Measurements from ENCODE around the gene AKIRIN2. TPM values are rescaled to one million over a fixed set of nuclear protein-coding genes. Genes with fewer than 3 reads are reported as not detected.
A peak's percentile ranks its signal among the peaks of the same experiment; 100 is the strongest.

AKIRIN2 gene
- total and polyA plus RNA-seq, 9 of the 15 experiments (the other 6 are each of a cell fraction or from before 2014, with no cell fraction given): 5.8 to 63.9 (median 28.1) TPM

DNA sequence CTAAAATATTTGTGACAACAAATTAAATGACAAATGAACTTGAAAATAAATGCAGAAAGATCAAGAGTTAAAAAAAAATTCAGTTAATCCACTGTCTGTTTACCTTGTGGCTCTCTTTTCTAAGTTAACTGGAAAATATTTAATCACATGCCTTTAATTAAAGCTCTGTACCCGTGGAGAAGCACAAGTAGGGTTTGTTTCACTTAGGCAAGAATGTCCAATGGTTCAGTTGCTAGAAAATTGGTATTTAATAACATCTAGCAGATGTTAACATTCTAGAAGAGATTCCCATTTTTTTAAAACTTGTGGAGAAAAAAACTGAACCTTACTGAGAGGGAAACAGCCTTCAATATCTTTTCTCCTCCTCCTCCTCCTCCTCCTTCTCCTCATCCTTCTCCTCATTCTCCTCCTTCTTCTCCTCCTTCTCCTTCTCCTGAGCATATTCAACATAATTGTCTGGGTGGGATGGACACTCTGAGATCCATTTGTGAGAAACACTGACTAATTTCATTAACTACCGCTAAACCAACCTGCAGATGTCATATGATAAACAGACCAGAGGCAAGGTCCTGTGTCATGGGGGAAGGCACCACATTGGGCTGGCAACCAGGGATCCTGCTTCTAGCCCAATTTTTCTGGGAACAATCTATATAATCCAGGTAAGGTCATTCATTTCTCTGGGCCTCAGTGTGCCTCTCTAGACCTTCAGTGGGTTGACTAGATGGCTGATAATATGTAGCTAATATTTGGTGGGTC is 44.1 kb upstream of the AKIRIN2 start:
- Histone ChIP-seq H3K79me2 (ENCODE audit: control insufficient read depth, insufficient read depth, low read length) (no peaks in the 10 kb centered on the region), H3K27ac (ENCODE audit: extremely low read depth, low read depth, low read length) (no peak overlapping the region), H3K36me3 (ENCODE audit: control insufficient read depth, insufficient read depth, low read length) (no peaks in the 10 kb centered on the region), H3K4me3 (no peak overlapping the region), H3K9ac (ENCODE audit: insufficient read depth in 1 of 2, low read depth in 2 of 2, low read length in 2 of 2) (no peak overlapping the region), H3K9me1 (ENCODE audit: control insufficient read depth, insufficient read depth, low read length) (no peaks in the 10 kb centered on the region), H2AFZ (ENCODE audit: low read depth, low read length) (no peak overlapping the region), H3K27me3 (ENCODE audit: control insufficient read depth in 2 of 2, insufficient read depth in 2 of 2, low read length in 2 of 2) (no peaks in the 10 kb centered on the region; a peak in 1 of 5 replicates), H3K4me2 (ENCODE audit: insufficient read depth, low read length) (no peak overlapping the region), H3K4me1 (replicated peaks in 1 of 2; ENCODE audit: control insufficient read depth in 2 of 2, insufficient read depth in 2 of 2, low read length in 2 of 2) (peaks cover 0 to 12% of the 10 kb centered on the region in 2 experiments; a peak in 2 of 5 replicates), H4K20me1 (replicated peaks; ENCODE audit: control insufficient read depth, insufficient read depth, low read length) (no peaks in the 10 kb centered on the region), H3K9me3 (replicated peaks; ENCODE audit: control insufficient read depth, insufficient read depth, low read depth, low read length) (no peaks in the 10 kb centered on the region)
- no peak for DNase-seq (ENCODE audit: extremely low read depth in 1 of 4, low spot score in 3 of 4)
- WGBS (ENCODE audit: insufficient coverage, low coverage, missing lambda C conversion rate): 3% methylated on average over 2 of the region's 2 CpGs
- in situ Hi-C loops (cut with MboI) (no loop called here), intact Hi-C loops (cut with micrococcal nuclease) (no loop called here)
- ChIA-PET POLR2A (interaction anchor here (0.7 to 1.1 kb wide), 2 partner anchors 11 to 18 kb away, joined by 3 read pairs; no protein-coding TSS in a partner anchor), CTCF (ENCODE audit: low intra/inter-chr PET ratio) (no interaction called here)
- no peak for ATAC-seq
- no peak for FAIRE-seq
- no TSS peak for BruUV-seq (replicated peaks)
- TF ChIP-seq, protein P1, sequence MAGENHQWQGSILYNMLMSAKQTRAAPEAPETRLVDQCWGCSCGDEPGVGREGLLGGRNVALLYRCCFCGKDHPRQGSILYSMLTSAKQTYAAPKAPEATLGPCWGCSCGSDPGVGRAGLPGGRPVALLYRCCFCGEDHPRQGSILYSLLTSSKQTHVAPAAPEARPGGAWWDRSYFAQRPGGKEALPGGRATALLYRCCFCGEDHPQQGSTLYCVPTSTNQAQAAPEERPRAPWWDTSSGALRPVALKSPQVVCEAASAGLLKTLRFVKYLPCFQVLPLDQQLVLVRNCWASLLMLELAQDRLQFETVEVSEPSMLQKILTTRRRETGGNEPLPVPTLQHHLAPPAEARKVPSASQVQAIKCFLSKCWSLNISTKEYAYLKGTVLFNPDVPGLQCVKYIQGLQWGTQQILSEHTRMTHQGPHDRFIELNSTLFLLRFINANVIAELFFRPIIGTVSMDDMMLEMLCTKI (IDR thresholded peaks at IDR 0.05; ENCODE audit: partially characterized antibody): no peak
- TF ChIP-seq ZFP36 (IDR thresholded peaks at IDR 0.05; ENCODE audit: low read depth, low read length, partially characterized antibody): peak; percentile 88

DNA sequence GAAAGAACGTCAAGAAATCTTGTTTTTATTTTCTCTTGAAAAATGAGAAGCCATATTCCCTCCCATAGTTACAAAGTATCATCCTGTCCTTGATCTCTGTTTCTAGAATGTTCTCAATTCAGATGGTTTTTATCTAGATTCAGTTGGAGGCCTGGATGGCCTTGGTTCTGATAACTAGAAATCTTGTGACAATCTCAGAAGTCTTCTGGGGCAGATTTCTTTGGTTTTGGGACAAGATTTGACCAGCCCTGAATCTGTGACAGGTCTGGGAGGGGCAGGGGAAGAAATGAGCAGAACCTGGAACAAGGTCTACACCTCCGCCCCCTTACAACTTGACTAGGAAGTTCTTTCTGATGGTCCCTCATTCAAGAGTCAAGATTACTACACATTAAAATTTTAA is 41.4 kb upstream of the AKIRIN2 start:
- ATAC-seq: no peak
- WGBS (ENCODE audit: insufficient coverage, low coverage, missing lambda C conversion rate): 15% methylated on average over 2 of the region's 2 CpGs
- Histone ChIP-seq H3K9ac (ENCODE audit: insufficient read depth in 1 of 2, low read depth in 2 of 2, low read length in 2 of 2) (no peak overlapping the region), H3K4me3 (no peak overlapping the region), H3K27me3 (ENCODE audit: control insufficient read depth in 2 of 2, insufficient read depth in 2 of 2, low read length in 2 of 2) (no peaks in the 10 kb centered on the region; a peak in 1 of 5 replicates), H3K4me1 (replicated peaks in 1 of 2; ENCODE audit: control insufficient read depth in 2 of 2, insufficient read depth in 2 of 2, low read length in 2 of 2) (peaks cover 0 to 13% of the 10 kb centered on the region in 2 experiments; a peak in 2 of 5 replicates), H2AFZ (ENCODE audit: low read depth, low read length) (no peak overlapping the region), H3K4me2 (ENCODE audit: insufficient read depth, low read length) (no peak overlapping the region), H3K9me1 (ENCODE audit: control insufficient read depth, insufficient read depth, low read length) (no peaks in the 10 kb centered on the region), H3K36me3 (ENCODE audit: control insufficient read depth, insufficient read depth, low read length) (no peaks in the 10 kb centered on the region), H4K20me1 (replicated peaks; ENCODE audit: control insufficient read depth, insufficient read depth, low read length) (no peaks in the 10 kb centered on the region), H3K79me2 (ENCODE audit: control insufficient read depth, insufficient read depth, low read length) (no peaks in the 10 kb centered on the region), H3K27ac (ENCODE audit: extremely low read depth, low read depth, low read length) (no peak overlapping the region), H3K9me3 (replicated peaks; ENCODE audit: control insufficient read depth, insufficient read depth, low read depth, low read length) (no peaks in the 10 kb centered on the region)
- ChIA-PET CTCF (ENCODE audit: low intra/inter-chr PET ratio) (no interaction called here), POLR2A (no interaction called here)
- intact Hi-C loops (cut with micrococcal nuclease) (no loop called here), in situ Hi-C loops (cut with MboI) (no loop called here)
- no peak for FAIRE-seq
- no TSS peak for BruUV-seq (replicated peaks)
- DNase-seq (ENCODE audit: extremely low read depth in 1 of 4, low spot score in 3 of 4): no peak
- TF ChIP-seq ZNF253 (CRISPR knock-in tag; conservative IDR thresholded peaks at IDR 0.05) (no peak), PTTG1 (tag; IDR thresholded peaks at IDR 0.05; ENCODE audit: low read depth) (no peak), ZNF133 (CRISPR knock-in tag; IDR thresholded peaks at IDR 0.05) (no peak)
- TF ChIP-seq, protein P2, sequence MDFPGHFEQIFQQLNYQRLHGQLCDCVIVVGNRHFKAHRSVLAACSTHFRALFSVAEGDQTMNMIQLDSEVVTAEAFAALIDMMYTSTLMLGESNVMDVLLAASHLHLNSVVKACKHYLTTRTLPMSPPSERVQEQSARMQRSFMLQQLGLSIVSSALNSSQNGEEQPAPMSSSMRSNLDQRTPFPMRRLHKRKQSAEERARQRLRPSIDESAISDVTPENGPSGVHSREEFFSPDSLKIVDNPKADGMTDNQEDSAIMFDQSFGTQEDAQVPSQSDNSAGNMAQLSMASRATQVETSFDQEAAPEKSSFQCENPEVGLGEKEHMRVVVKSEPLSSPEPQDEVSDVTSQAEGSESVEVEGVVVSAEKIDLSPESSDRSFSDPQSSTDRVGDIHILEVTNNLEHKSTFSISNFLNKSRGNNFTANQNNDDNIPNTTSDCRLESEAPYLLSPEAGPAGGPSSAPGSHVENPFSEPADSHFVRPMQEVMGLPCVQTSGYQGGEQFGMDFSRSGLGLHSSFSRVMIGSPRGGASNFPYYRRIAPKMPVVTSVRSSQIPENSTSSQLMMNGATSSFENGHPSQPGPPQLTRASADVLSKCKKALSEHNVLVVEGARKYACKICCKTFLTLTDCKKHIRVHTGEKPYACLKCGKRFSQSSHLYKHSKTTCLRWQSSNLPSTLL (IDR thresholded peaks at IDR 0.05): no peak
